GM21381 (cell line): Measurements from ENCODE around the gene PCDHA13.
"Not testable (repeated sequence)": the region's sequence is repeated elsewhere in the genome, so short reads cannot be mapped to it uniquely, and the experiment has no call there.

Experiments
- ATAC-seq: cut with Tn5 transposase; IDR thresholded peaks from one replicate; pipeline ENCODE4 v1.9.1; 2021; ENCODE audit warnings: mild to moderate bottlenecking, moderate library complexity; ENCODE audit not compliant: unreplicated experiment

The PCDHA13 gene

DNA sequence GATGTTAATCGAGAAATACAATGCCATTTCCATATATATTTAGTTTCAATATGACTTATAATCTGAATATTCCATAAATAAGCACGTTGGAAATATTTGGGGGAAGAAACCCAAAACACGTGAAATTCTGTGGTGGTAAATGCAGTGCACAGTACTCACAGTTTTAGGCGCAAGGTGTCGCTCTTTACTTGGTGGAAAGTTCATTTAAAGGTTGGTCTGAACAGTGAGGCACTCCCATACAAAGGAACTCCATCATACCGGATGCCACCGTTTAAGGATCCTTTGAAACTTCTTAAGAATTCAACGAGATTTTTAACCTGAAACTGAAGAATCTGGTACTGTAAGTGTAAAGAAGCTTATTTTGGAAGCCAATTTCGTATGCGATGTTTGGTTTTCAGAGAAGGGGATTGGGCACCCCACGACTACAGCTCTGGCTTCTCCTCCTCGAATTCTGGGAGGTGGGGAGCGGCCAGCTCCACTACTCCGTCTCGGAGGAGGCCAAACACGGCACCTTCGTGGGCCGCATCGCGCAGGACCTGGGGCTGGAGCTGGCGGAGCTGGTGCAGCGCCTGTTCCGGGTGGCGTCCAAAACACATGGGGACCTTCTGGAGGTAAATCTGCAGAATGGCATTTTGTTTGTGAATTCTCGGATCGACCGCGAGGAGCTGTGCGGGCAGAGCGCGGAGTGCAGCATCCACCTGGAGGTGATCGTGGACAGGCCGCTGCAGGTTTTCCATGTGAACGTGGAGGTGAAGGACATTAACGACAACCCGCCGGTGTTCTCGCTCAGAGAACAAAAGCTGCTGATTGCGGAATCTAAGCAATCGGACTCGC lies 13.0 kb upstream of the PCDHA13 start, which contains the start of gene PCDHA11:
TSS of gene PCDHA11 (plus strand) at position 237 of the 834 bp plus-strand sequence. CDS start at position 384, 147 bp downstream.
- no peak for ATAC-seq

DNA sequence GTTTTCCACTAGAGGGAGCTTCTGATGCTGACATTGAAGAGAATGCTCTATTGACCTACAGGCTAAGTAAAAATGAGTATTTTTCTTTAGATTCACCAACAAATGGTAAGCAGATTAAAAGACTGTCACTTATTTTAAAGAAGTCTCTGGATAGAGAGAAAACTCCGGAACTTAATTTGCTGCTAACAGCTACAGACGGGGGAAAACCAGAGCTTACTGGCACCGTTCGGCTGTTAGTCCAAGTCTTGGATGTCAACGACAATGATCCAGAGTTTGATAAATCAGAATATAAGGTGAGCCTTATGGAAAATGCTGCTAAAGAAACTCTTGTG lies 12.4 kb upstream of the PCDHA13 start:
- no peak for ATAC-seq

DNA sequence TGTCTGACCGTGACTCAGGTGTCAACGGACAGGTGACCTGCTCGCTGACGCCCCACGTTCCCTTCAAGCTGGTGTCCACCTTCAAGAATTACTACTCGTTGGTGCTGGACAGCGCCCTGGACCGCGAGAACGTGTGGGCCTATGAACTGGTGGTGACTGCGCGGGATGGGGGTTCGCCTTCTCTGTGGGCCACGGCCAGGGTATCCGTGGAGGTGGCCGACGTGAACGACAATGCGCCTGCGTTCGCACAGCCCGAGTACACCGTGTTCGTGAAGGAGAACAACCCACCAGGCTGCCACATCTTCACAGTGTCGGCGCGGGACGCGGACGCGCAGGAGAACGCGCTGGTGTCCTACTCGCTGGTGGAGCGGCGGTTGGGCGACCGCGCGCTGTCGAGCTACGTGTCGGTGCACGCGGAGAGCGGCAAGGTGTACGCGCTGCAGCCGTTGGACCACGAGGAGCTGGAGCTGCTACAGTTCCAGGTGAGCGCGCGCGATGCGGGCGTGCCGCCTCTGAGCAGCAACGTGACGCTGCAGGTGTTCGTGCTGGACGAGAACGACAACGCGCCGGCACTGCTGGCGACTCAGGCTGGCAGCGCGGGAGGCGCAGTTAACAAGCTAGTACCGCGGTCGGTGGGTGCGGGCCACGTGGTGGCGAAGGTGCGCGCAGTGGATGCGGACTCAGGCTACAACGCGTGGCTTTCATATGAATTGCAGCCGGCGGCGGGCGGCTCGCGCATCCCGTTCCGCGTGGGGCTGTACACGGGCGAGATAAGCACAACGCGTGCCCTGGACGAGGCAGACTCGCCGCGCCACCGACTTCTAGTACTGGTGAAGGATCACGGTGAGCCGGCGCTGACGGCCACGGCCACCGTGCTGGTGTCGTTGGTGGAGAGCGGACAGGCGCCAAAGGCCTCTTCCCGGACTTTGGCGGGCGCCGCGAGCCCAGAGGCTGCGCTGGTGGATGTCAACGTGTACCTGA lies 11.4 kb upstream of the PCDHA13 start:
- ATAC-seq = no peak

DNA sequence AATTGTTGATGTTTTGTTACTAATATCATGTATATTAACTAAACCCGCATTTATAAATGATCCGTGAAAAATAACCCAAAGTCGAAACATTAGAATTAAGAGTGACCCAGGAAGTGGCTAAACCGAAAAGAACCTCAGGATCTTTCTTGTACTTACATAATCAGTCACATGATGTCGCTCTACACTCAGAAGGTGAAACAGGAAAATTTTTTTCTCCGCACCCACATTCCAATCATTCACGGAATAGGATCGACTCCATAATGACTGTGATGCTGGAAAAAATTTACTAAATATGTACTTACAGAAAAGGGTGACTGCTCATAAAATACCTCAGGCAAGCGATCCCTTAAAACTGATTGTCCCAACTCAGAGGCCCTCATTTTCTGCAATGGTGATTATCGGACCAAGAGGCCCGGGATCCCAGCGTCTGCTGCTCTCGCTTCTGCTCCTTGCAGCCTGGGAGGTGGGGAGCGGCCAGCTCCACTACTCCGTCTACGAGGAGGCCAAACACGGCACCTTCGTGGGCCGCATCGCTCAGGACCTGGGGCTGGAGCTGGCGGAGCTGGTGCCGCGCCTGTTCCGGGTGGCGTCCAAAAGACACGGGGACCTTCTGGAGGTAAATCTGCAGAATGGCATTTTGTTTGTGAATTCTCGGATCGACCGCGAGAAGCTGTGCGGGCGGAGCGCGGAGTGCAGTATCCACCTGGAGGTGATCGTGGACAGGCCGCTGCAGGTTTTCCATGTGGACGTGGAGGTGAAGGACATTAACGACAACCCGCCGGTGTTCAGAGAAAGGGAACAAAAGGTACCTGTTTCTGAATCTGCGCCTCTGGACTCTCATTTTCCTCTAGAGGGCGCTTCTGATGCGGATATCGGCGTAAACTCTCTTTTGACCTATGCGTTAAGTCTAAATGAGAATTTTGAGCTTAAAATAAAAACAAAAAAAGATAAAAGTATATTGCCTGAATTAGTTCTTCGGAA lies 6.5 kb upstream of the PCDHA13 start, which contains the start of gene PCDHA12:
TSS of gene PCDHA12 (plus strand) at position 224 of the 981 bp plus-strand sequence. CDS start at position 389, 165 bp downstream.
- no peak for ATAC-seq

GRCh38 chr5:140876541-140877261 lies 5.2 kb upstream of the PCDHA13 start:
- not testable (repeated sequence) for ATAC-seq

GRCh38 chr5:140877262-140877581 lies 4.7 kb upstream of the PCDHA13 start:
- ATAC-seq = no peak

GRCh38 chr5:140882591-140882899 lies 621 bp downstream of the PCDHA13 start:
- ATAC-seq = no peak

DNA sequence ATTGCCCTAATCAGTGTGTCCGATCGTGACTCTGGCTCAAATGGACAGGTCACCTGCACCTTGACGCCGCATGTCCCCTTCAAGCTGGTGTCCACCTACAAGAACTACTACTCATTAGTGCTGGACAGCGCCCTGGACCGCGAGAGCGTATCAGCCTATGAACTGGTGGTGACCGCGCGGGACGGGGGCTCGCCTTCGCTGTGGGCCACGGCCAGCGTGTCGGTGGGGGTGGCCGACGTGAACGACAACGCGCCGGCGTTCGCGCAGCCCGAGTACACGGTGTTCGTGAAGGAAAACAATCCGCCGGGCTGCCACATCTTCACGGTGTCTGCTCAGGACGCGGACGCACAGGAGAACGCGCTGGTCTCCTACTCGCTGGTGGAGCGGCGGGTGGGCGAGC lies 1.4 kb downstream of the PCDHA13 start:
- no peak for ATAC-seq

DNA sequence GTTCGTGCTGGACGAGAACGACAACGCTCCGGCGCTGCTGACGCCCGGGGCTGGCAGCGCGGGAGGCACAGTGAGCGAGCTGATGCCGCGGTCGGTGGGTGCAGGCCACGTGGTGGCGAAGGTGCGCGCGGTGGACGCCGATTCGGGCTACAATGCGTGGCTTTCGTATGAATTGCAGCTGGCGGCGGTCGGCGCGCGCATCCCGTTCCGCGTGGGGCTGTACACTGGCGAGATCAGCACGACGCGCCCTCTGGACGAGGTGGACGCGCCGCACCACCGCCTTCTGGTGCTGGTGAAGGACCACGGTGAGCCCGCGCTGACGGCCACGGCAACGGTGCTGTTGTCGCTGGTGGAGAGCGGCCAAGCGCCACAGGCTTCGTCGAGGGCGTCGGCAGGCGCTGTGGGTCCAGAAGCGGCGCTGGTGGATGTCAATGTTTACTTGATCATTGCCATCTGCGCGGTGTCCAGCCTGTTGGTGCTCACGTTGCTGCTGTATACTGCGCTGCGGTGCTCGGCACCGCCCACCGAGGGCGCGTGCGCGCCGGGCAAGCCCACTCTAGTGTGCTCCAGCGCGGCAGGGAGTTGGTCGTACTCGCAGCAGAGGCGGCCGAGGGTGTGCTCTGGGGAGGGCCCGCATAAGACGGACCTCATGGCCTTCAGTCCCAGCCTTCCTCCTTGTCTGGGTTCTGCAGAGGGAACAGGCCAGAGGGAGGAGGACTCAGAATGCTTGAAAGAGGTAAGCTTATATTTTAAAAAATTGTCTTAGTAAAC lies 2.2 kb downstream of the PCDHA13 start:
- no peak for ATAC-seq

- no peak for ATAC-seq
These were observed 34.4 kb downstream of the PCDHA13 start for GRCh38 chr5:140916325-140916724.

- no peak for ATAC-seq
These were observed 41.7 kb downstream of the PCDHA13 start for GRCh38 chr5:140923601-140924000.

- ATAC-seq = no peak
These were observed 44.0 kb downstream of the PCDHA13 start, which contains the start of gene PCDHAC1 for GRCh38 chr5:140925806-140926442. Gene PCDHAC1, plus strand, starts transcription at chr5:140926299. Its CDS starts 594 bp downstream, at chr5:140926893.

DNA sequence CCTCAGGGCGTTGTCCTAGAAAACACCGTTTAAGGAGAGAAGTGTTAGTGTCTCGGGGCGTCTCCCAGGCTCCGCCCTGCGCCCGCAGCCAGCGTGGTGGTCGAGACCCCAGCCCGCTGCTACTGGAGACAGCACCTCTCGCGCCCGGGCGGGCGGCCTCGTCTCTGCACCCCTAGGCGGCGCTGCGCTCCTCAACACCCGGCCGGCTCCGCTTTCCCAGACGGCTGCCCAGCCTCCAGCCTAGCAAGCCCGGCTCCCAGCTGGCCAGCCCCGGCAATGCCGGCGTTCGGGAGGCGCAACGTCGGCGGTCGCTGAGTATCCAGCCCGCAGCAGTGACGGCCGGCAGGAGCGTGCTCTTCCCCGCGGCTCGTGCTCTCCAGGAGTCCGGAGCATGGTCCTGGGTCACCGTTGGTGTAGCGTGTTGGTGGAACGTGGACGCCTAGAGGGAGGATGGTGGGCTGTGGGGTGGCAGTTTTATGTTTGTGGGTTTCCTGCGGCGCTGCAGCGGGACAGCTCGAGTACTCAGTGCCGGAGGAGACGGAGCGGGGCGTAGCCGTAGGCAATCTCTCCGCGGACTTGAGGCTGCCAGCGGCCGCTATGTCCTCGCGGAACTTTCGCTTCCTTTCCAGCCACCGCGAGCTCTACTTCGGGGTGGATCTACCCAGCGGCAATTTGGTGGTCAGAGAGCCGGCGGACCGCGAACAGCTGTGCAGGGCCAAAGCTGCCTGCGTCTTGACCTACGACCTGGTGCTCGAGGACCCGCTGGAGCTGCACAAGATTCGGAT lies 44.7 kb downstream of the PCDHA13 start:
- ATAC-seq = no peak

GRCh38 chr5:140927228-140927573 lies 45.3 kb downstream of the PCDHA13 start:
- ATAC-seq = no peak
